IMR-90 (cell line): ENCODE results near the gene TDRKH. TPM values are rescaled to one million over a fixed set of nuclear protein-coding genes. Genes with fewer than 3 reads are reported as not detected.

Source experiments
- ATAC-seq: fragments of 200-7000 bp; cut with Tn5 transposase; 2 replicates; pipeline ENCODE4 v1.9.1; 2020; ENCODE audit warnings: low read depth, mild to moderate bottlenecking, moderate library complexity
- BruUV-seq: library from RNA; stranded (reverse); fragments of 400-500 nt; replicated peaks from 2 replicates; lab custom pipeline; 2021; lab: Mats Ljungman, UMichigan
- CTCF ChIA-PET: fragments of 300-600 bp; formaldehyde crosslinking; extraction: SDS; loops from one replicate; lab custom pipeline; 2021; ENCODE audit warnings: antibody characterized with exemption; lab: Yijun Ruan, JAX
- POLR2A ChIA-PET: fragments of 300-600 bp; sonication (Branson Sonifier 250); formaldehyde crosslinking; loops from one replicate; lab custom pipeline; 2022; ENCODE audit warnings: antibody characterized with exemption; ENCODE audit not compliant: unreplicated experiment; lab: Charles Lee
- DNase-seq: peaks from one replicate; pipeline ENCODE4 v3.0.0; 2013
- H2AFZ ChIP-seq: replicated peaks from 2 replicates; pipeline ENCODE3; 2013; ENCODE audit warnings: low read length, mild to moderate bottlenecking; ENCODE audit not compliant: poor library complexity
- H2AK5ac ChIP-seq: 2 replicates; pipeline ENCODE4 v1.6.1; 2013; ENCODE audit warnings: low read depth, low read length, inconsistent platforms
- H2AK9ac ChIP-seq: replicated peaks from 2 replicates; pipeline ENCODE3; 2013; ENCODE audit warnings: mild to moderate bottlenecking, low read depth, low read length, moderate library complexity; ENCODE audit not compliant: poor library complexity
- H2BK120ac ChIP-seq: 2 replicates; pipeline ENCODE4 v1.6.1; 2013; ENCODE audit warnings: low read depth, low read length, inconsistent platforms
- H2BK15ac ChIP-seq: 3 replicates; pipeline ENCODE4 v1.6.1; 2013; ENCODE audit warnings: low read depth, low read length, inconsistent platforms
- H2BK20ac ChIP-seq: 2 replicates; pipeline ENCODE4 v1.6.1; 2013; ENCODE audit warnings: low read depth, mild to moderate bottlenecking, inconsistent platforms, low read length, moderate library complexity
- H2BK5ac ChIP-seq: 2 replicates; pipeline ENCODE4 v1.6.1; 2013; ENCODE audit warnings: mild to moderate bottlenecking, low read depth, low read length, inconsistent platforms; ENCODE audit not compliant: poor library complexity, severe bottlenecking
- H3K14ac ChIP-seq: replicated peaks from 2 replicates; pipeline ENCODE4 v1.6.1; 2013; ENCODE audit warnings: low read depth, low read length, inconsistent platforms
- H3K18ac ChIP-seq: 2 replicates; pipeline ENCODE4 v1.6.1; 2013; ENCODE audit warnings: low read depth, low read length, control low read depth
- H3K23ac ChIP-seq: 2 replicates; pipeline ENCODE4 v1.6.1; 2013; ENCODE audit warnings: low read depth, low read length, inconsistent platforms
- H3K27ac ChIP-seq: 2 replicates; pipeline ENCODE4 v1.5.1; 2013; ENCODE audit warnings: mild to moderate bottlenecking, control low read depth, low read length; ENCODE audit not compliant: insufficient read depth
- H3K27me3 ChIP-seq: 2 replicates; pipeline ENCODE4 v1.6.1; 2013; ENCODE audit warnings: low read length; ENCODE audit not compliant: control insufficient read depth, insufficient read depth
- H3K36me3 ChIP-seq: 2 replicates; pipeline ENCODE4 v1.6.1; 2013; ENCODE audit warnings: low read length, mixed read lengths; ENCODE audit not compliant: control insufficient read depth, insufficient read depth
- H3K4ac ChIP-seq: 2 replicates; pipeline ENCODE4 v1.6.1; 2013; ENCODE audit warnings: low read depth, low read length, inconsistent platforms
- H3K4me1 ChIP-seq: 2 replicates; pipeline ENCODE4 v1.6.1; 2013; ENCODE audit warnings: low read length, mixed read lengths; ENCODE audit not compliant: control insufficient read depth, insufficient read depth
- H3K4me2 ChIP-seq: 2 replicates; pipeline ENCODE4 v1.6.1; 2013; ENCODE audit warnings: low read depth, mild to moderate bottlenecking, control low read depth, low read length, moderate library complexity
- H3K4me3 ChIP-seq: 2 replicates; pipeline ENCODE4 v1.5.1; 2013; ENCODE audit warnings: low read depth, mild to moderate bottlenecking, control low read depth, low read length, moderate library complexity; ENCODE audit not compliant: insufficient read depth
- H3K56ac ChIP-seq: 2 replicates; pipeline ENCODE4 v1.6.1; 2013; ENCODE audit warnings: low read length, inconsistent platforms; ENCODE audit not compliant: insufficient read depth; ENCODE audit errors: extremely low read depth
- H3K79me1 ChIP-seq, 2 experiments: 2 replicates each; pipeline ENCODE4 v1.6.1; 2013; ENCODE audit warnings: low read length in 2 of 2, inconsistent platforms in 1 of 2, low read depth in 1 of 2
- H3K9ac ChIP-seq: 2 replicates; pipeline ENCODE4 v1.6.1; 2013; ENCODE audit warnings: low read depth, low read length, control low read depth
- H3K9me1 ChIP-seq: 2 replicates; pipeline ENCODE4 v1.6.1; 2013; ENCODE audit warnings: low read length, inconsistent platforms; ENCODE audit not compliant: insufficient read depth
- H3K9me3 ChIP-seq: 2 replicates; pipeline ENCODE4 v1.6.1; 2013; ENCODE audit warnings: low read length; ENCODE audit not compliant: control insufficient read depth, insufficient read depth
- H4K20me1 ChIP-seq: 2 replicates; pipeline ENCODE4 v1.6.1; 2013; ENCODE audit warnings: low read length, inconsistent platforms; ENCODE audit not compliant: insufficient read depth
- H4K5ac ChIP-seq: 2 replicates; pipeline ENCODE4 v1.6.1; 2013; ENCODE audit warnings: mild to moderate bottlenecking, low read depth, low read length, control low read depth
- H4K8ac ChIP-seq, 2 experiments: 2 replicates each; pipeline ENCODE4 v1.6.1; 2013; ENCODE audit warnings: low read depth in 2 of 2, low read length in 2 of 2, control low read depth in 1 of 2, inconsistent platforms in 1 of 2
- H4K91ac ChIP-seq: 2 replicates; pipeline ENCODE4 v1.6.1; 2013; ENCODE audit warnings: low read depth, low read length, inconsistent platforms; ENCODE audit not compliant: insufficient read depth
- BHLHE40 ChIP-seq: fragments of 150-350 bp; IDR thresholded peaks from 2 replicates; pipeline ENCODE4 v1.6.1; 2016; ENCODE audit warnings: mild to moderate bottlenecking, low read depth, low read length
- CEBPB ChIP-seq: IDR thresholded peaks from 2 replicates; pipeline ENCODE4 v1.6.1; 2012; ENCODE audit warnings: low read depth, low read length, improper control_type of control experiment
- CHD1 ChIP-seq: IDR thresholded peaks from 2 replicates; pipeline ENCODE4 v1.6.1; 2012; ENCODE audit warnings: low read depth, low read length, improper control_type of control experiment
- ELK1 ChIP-seq: fragments of 150-350 bp; IDR thresholded peaks from 2 replicates; pipeline ENCODE4 v1.6.1; 2016; ENCODE audit warnings: low read depth, mild to moderate bottlenecking, low read length, moderate library complexity, borderline replicate concordance
- FOS ChIP-seq: fragments of 150-350 bp; IDR thresholded peaks from 2 replicates; pipeline ENCODE4 v1.6.1; 2016; ENCODE audit warnings: low read depth, low read length
- MAFK ChIP-seq: IDR thresholded peaks from 2 replicates; pipeline ENCODE4 v1.6.1; 2012; ENCODE audit warnings: low read depth, low read length, improper control_type of control experiment
- MAZ ChIP-seq: IDR thresholded peaks from 2 replicates; pipeline ENCODE4 v1.6.1; 2012; ENCODE audit warnings: low read depth, mild to moderate bottlenecking, low read length, improper control_type of control experiment, moderate library complexity, borderline replicate concordance
- MXI1 ChIP-seq: IDR thresholded peaks from 2 replicates; pipeline ENCODE4 v1.6.1; 2012; ENCODE audit warnings: low read depth, mild to moderate bottlenecking, low read length, moderate library complexity, borderline replicate concordance
- NFE2L2 ChIP-seq: fragments of 150-350 bp; IDR thresholded peaks from 2 replicates; pipeline ENCODE4 v1.6.1; 2016; ENCODE audit warnings: low read depth, mild to moderate bottlenecking, low read length
- POLR2A ChIP-seq: IDR thresholded peaks from 2 replicates; pipeline ENCODE4 v1.6.1; 2012; ENCODE audit warnings: mild to moderate bottlenecking, low read depth, low read length
- RAD21 ChIP-seq: IDR thresholded peaks from 2 replicates; pipeline ENCODE4 v1.6.1; 2012; ENCODE audit warnings: low read length, improper control_type of control experiment
- RCOR1 ChIP-seq: IDR thresholded peaks from 2 replicates; pipeline ENCODE4 v1.6.1; 2012; ENCODE audit warnings: mild to moderate bottlenecking, low read length, improper control_type of control experiment; ENCODE audit not compliant: insufficient replicate concordance
- RFX5 ChIP-seq: IDR thresholded peaks from 2 replicates; pipeline ENCODE4 v1.8.0; 2012; ENCODE audit warnings: low read depth, mild to moderate bottlenecking, low read length, moderate library complexity
- SMC3 ChIP-seq: fragments of 150-350 bp; IDR thresholded peaks from 2 replicates; pipeline ENCODE4 v1.6.1; 2016; ENCODE audit warnings: low read depth, mild to moderate bottlenecking, antibody characterized with exemption, low read length, moderate library complexity
- WGBS, 2 experiments: methylation state at CpG; one replicate each; pipeline versions ENCODE4 v1.1.5 to v1.1.7; 2013; ENCODE audit warnings: missing lambda C conversion rate in 2 of 2; ENCODE audit not compliant: insufficient read length in 1 of 2; ENCODE audit errors: extremely low coverage in 2 of 2; 5-methylcytosine and 5-hydroxymethylcytosine counted together
- dilution Hi-C: fragments of 300-500 bp; cut with HindIII; formaldehyde crosslinking; loops from one replicate; pipeline ENCODE4 v1.14.3; 2018; ENCODE audit warnings: low sequenced_read_pairs; ENCODE audit not compliant: unreplicated experiment
- in situ Hi-C: fragments of 300-500 bp; cut with MboI; formaldehyde crosslinking; loops from 3 replicates; pipeline ENCODE4 v1.14.3; 2019; ENCODE audit warnings: low sequenced_read_pairs, inconsistent platforms, mixed read lengths
- intact Hi-C: fragments of 100-400 bp; cut with micrococcal nuclease; formaldehyde crosslinking; loops from 2 replicates; pipeline ENCODE4 v1.10.0; 2022
- polyA plus RNA-seq, 3 experiments: library from polyadenylated mRNA; depleted of rRNA; stranded (reverse); fragments of >200 nt; gene quantifications; 2 replicates each; pipeline ENCODE4 v1.2.3, GENCODE V29; 2012; ENCODE audit warnings: low replicate concordance in 1 of 3
- total RNA-seq: library from RNA; depleted of rRNA; stranded (reverse); fragments of >200 nt; gene quantifications from 2 replicates; pipeline ENCODE4 v1.2.3, GENCODE V29; 2012
- TF ChIP-seq, protein P1 (sequence below): conservative IDR thresholded peaks from 2 replicates; pipeline ENCODE4 v1.5.1; 2012; ENCODE audit warnings: mild to moderate bottlenecking, low read depth, low read length, improper control_type of control experiment
- TF ChIP-seq, protein P2 (sequence below): fragments of 150-350 bp; IDR thresholded peaks from 2 replicates; pipeline ENCODE4 v1.6.1; 2017; ENCODE audit warnings: mild to moderate bottlenecking, antibody characterized with exemption, low read length, low read depth

Gene TDRKH
- total and polyA plus RNA-seq, 2 of the 4 experiments (the other 2 are of a cell fraction): 1.2 to 2.2 TPM

DNA sequence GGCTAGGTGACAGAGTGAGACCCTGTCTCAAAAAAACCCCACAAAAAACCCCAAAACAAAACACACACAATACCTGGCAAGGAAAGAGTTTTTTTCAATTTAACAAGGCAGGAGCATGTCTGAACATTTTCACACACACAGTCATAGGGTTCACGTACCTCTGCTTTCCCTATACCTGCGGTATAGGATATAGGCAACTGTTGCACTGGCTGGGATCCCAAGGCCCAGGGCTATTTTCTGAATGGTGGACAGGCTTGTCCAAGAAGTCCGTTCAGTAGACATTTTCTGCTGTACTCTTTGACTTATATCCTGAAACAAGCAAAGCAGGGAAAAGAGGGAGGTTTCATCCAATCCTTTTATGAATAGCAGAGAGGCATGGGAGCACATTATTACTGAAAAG lies 7.6 kb downstream of the TDRKH start:
- Histone ChIP-seq H3K36me3 (no peaks in the 10 kb centered on the region), H3K79me1 (no peaks in the 10 kb centered on the region), H2AK9ac (no peak overlapping the region), H3K14ac (no peak overlapping the region), H2BK20ac (no peak overlapping the region), H3K9me3 (no peaks in the 10 kb centered on the region), H3K4me3 (no peak overlapping the region), H4K8ac (no peak overlapping the region), H3K4ac (no peak overlapping the region), H4K5ac (no peak overlapping the region), H3K4me1 (no peaks in the 10 kb centered on the region), H3K9me1 (no peaks in the 10 kb centered on the region; the same call in 1 of the 2 replicates), H3K4me2 (no peak overlapping the region), H3K27me3 (peaks cover 21% of the 10 kb centered on the region), H4K91ac (no peak overlapping the region), H2AK5ac (no peak overlapping the region), H4K20me1 (no peaks in the 10 kb centered on the region), H3K9ac (no peak overlapping the region), H3K18ac (no peak overlapping the region), H2BK120ac (no peak overlapping the region), H2BK15ac (no peak overlapping the region), H3K56ac (no peak overlapping the region; the same call in 1 of the 2 replicates), H2BK5ac (no peak overlapping the region), H2AFZ (no peak overlapping the region), H3K27ac (no peak overlapping the region), H3K23ac (no peak overlapping the region)
- no peak for ATAC-seq
- no peak for TF ChIP-seq SMC3
- TF ChIP-seq RCOR1: no peak
- TF ChIP-seq POLR2A: no peak
- TF ChIP-seq BHLHE40: no peak
- no peak for TF ChIP-seq ELK1
- no peak for TF ChIP-seq MXI1
- no peak for TF ChIP-seq FOS
- TF ChIP-seq RAD21: no peak
- TF ChIP-seq MAFK: no peak
- TF ChIP-seq RFX5: no peak
- TF ChIP-seq, protein P1, sequence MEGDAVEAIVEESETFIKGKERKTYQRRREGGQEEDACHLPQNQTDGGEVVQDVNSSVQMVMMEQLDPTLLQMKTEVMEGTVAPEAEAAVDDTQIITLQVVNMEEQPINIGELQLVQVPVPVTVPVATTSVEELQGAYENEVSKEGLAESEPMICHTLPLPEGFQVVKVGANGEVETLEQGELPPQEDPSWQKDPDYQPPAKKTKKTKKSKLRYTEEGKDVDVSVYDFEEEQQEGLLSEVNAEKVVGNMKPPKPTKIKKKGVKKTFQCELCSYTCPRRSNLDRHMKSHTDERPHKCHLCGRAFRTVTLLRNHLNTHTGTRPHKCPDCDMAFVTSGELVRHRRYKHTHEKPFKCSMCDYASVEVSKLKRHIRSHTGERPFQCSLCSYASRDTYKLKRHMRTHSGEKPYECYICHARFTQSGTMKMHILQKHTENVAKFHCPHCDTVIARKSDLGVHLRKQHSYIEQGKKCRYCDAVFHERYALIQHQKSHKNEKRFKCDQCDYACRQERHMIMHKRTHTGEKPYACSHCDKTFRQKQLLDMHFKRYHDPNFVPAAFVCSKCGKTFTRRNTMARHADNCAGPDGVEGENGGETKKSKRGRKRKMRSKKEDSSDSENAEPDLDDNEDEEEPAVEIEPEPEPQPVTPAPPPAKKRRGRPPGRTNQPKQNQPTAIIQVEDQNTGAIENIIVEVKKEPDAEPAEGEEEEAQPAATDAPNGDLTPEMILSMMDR: no peak
- TF ChIP-seq CEBPB: no peak
- TF ChIP-seq, protein P2, sequence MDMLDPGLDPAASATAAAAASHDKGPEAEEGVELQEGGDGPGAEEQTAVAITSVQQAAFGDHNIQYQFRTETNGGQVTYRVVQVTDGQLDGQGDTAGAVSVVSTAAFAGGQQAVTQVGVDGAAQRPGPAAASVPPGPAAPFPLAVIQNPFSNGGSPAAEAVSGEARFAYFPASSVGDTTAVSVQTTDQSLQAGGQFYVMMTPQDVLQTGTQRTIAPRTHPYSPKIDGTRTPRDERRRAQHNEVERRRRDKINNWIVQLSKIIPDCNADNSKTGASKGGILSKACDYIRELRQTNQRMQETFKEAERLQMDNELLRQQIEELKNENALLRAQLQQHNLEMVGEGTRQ: no peak
- TF ChIP-seq MAZ: no peak
- TF ChIP-seq NFE2L2: no peak
- TF ChIP-seq CHD1: no peak
- intact Hi-C loops: no loop called here
- dilution Hi-C loops: loop anchor here (25.0 kb wide), 1 partner anchor 105 kb away; no protein-coding TSS in a partner anchor
- no peak for DNase-seq
- BruUV-seq: no TSS peak
- ChIA-PET POLR2A (no interaction called here), CTCF (no interaction called here)
- in situ Hi-C loops: no loop called here
- no CpG with 5 or more reads among the region's 3 CpGs for WGBS, 2 experiments
